ENCODE results near the gene DOC2B. TPM values are rescaled to one million over a fixed set of nuclear protein-coding genes. Genes with fewer than 3 reads are reported as not detected.

The DOC2B gene
- total and polyA plus RNA-seq, 2 of the 13 experiments (the other 11 are each of a cell fraction or from before 2014, with no cell fraction given): 0.09 to 0.22 TPM

DNA sequence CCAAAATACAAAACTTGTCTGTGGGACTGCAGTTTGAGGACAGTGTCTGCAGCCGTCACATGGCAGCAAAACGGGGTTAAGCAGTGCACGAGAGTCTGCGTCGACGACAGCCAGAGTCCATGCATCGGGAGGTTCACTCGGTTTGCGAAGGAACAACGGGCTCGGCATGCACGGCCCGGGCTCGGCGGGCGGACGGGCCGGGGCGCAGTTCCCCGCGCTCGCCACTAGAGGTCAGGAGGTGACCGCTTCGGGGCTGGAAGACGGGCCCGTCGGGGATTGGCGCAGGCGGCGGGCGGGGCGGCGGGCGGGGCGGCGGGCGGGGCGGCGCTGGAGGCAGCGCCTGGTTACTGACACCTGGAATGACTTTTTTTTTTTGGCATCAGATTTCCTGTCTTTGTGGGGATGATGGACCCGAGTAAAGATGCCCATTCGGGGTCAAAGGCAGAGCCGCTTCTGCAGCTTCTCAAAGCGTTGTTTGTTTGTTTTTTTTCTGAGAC is 37.6 kb downstream of the DOC2B start (continued):
- TF ChIP-seq ZNF580 (CRISPR knock-in tag; IDR thresholded peaks at IDR 0.05; ENCODE audit: borderline replicate concordance, low read depth) (peak; percentile 81; the same call in 1 of the 2 replicates), HNRNPLL (IDR thresholded peaks at IDR 0.05; ENCODE audit: low read depth, low read length, poor library complexity, severe bottlenecking) (peak; percentile 16), ZNF549 (CRISPR knock-in tag; IDR thresholded peaks at IDR 0.05) (no peak), ZBTB7A (CRISPR knock-in tag; IDR thresholded peaks at IDR 0.05) (no peak), ATF6 (CRISPR knock-in tag; conservative IDR thresholded peaks at IDR 0.05) (no peak), HMG20A (CRISPR knock-in tag; IDR thresholded peaks at IDR 0.05; ENCODE audit: borderline replicate concordance) (no peak), THAP7 (CRISPR knock-in tag; IDR thresholded peaks at IDR 0.05) (0 out of 2 replicates have a peak, but pooled peaks have one; percentile 36), HCFC1 (IDR thresholded peaks at IDR 0.05; ENCODE audit: low read depth, low read length) (no peak), ZNF570 (CRISPR knock-in tag; IDR thresholded peaks at IDR 0.05; ENCODE audit: borderline replicate concordance) (no peak), MXD4 (CRISPR knock-in tag; IDR thresholded peaks at IDR 0.05) (0 out of 2 replicates have a peak, but pooled peaks have one; percentile 32), ZNF792 (CRISPR knock-in tag; IDR thresholded peaks at IDR 0.05) (no peak), ZSCAN9 (CRISPR knock-in tag; IDR thresholded peaks at IDR 0.05; ENCODE audit: borderline replicate concordance) (no peak), HOXD1 (CRISPR knock-in tag; IDR thresholded peaks at IDR 0.05) (no peak), ZNF232 (CRISPR knock-in tag; IDR thresholded peaks at IDR 0.05; ENCODE audit: borderline replicate concordance) (no peak), SKI (IDR thresholded peaks at IDR 0.05; ENCODE audit: partially characterized antibody) (no peak), ZNF703 (CRISPR knock-in tag; IDR thresholded peaks at IDR 0.05; ENCODE audit: borderline replicate concordance) (no peak), ZNF138 (CRISPR knock-in tag; IDR thresholded peaks at IDR 0.05; ENCODE audit: low read depth) (no peak), SIX4 (CRISPR knock-in tag; IDR thresholded peaks at IDR 0.05) (no peak), ZNF296 (CRISPR knock-in tag; conservative IDR thresholded peaks at IDR 0.05) (no peak), PHF5A (CRISPR knock-in tag; IDR thresholded peaks at IDR 0.05; ENCODE audit: low read depth, unreplicated experiment) (no peak), ZFX (CRISPR knock-in tag; IDR thresholded peaks at IDR 0.05; ENCODE audit: low read depth) (peak; percentile 43; the same call in 1 of the 2 replicates), SP140L (CRISPR knock-in tag; IDR thresholded peaks at IDR 0.05; ENCODE audit: borderline replicate concordance) (no peak), ARHGAP35 (CRISPR knock-in tag; IDR thresholded peaks at IDR 0.05; ENCODE audit: borderline replicate concordance) (no peak), ZNF547 (CRISPR knock-in tag; IDR thresholded peaks at IDR 0.05) (no peak), ZNF367 (CRISPR knock-in tag; IDR thresholded peaks at IDR 0.05; ENCODE audit: borderline replicate concordance) (no peak), KLF16 (CRISPR knock-in tag; IDR thresholded peaks at IDR 0.05) (0 out of 4 replicates have a peak, but pooled peaks of 1 of the 2 experiments have one; percentile 45)
- TF ChIP-seq, protein P1, sequence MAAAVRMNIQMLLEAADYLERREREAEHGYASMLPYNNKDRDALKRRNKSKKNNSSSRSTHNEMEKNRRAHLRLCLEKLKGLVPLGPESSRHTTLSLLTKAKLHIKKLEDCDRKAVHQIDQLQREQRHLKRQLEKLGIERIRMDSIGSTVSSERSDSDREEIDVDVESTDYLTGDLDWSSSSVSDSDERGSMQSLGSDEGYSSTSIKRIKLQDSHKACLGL (CRISPR knock-in tag; IDR thresholded peaks at IDR 0.05): no peak
- TF ChIP-seq, protein P2, sequence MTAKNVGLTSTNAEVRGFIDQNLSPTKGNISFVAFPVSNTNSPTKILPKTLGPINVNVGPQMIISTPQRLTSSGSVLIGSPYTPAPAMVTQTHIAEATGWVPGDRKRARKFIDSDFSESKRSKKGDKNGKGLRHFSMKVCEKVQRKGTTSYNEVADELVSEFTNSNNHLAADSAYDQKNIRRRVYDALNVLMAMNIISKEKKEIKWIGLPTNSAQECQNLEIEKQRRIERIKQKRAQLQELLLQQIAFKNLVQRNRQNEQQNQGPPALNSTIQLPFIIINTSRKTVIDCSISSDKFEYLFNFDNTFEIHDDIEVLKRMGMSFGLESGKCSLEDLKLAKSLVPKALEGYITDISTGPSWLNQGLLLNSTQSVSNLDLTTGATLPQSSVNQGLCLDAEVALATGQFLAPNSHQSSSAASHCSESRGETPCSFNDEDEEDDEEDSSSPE (CRISPR knock-in tag; IDR thresholded peaks at IDR 0.05): peak; percentile 59; the same call in 1 of the 2 replicates

Measured in HepG2 (cell line).